Neural progenitor cell (in vitro differentiated cells): Measurements from ENCODE around the gene HSPA2.

Source experiments
- CTCF ChIP-seq: fragments of 200-600 bp; sonication (generic); IDR thresholded peaks from 2 replicates; pipeline ENCODE4 v1.5.1; 2017; ENCODE audit warnings: antibody characterized with exemption, mild to moderate bottlenecking
- EZH2 ChIP-seq: fragments of 200-600 bp; sonication (generic); IDR thresholded peaks from 2 replicates; pipeline ENCODE4 v1.6.1; 2017; ENCODE audit warnings: antibody characterized with exemption, mild to moderate bottlenecking, moderate library complexity
- EZH2phosphoT487 ChIP-seq: fragments of 200-600 bp; sonication (generic); IDR thresholded peaks from 2 replicates; pipeline ENCODE4 v1.6.1; 2017; ENCODE audit warnings: antibody characterized with exemption

- TF ChIP-seq CTCF (no peak), EZH2 (no peak), EZH2phosphoT487 (no peak)
These were observed 28.6 kb downstream of the HSPA2 start for GRCh38 chr14:64569138-64569631.
